B cell (primary cell): Measurements from ENCODE around the gene AKAP9. TPM values are rescaled to one million over a fixed set of nuclear protein-coding genes. Genes with fewer than 3 reads are reported as not detected.

Source experiments
- ATAC-seq: fragments of 200-7000 bp; cut with Tn5 transposase; one replicate; pipeline ENCODE4 v1.10.0; 2021; ENCODE audit warnings: low read depth, mild to moderate bottlenecking, moderate number of reproducible peaks, moderate library complexity
- CTCF ChIA-PET: fragments of 350-600 bp; sonication (Branson Sonifier 250); formaldehyde crosslinking; loops from one replicate; lab custom pipeline; 2021; ENCODE audit warnings: antibody characterized with exemption, inconsistent platforms; lab: Charles Lee
- POLR2A ChIA-PET: fragments of 350-600 bp; sonication (Branson Sonifier 250); formaldehyde crosslinking; loops from one replicate; lab custom pipeline; 2021; ENCODE audit warnings: antibody characterized with exemption; lab: Charles Lee
- DNase-seq: peaks from one replicate; pipeline ENCODE4 v3.0.0; 2013
- H2AFZ ChIP-seq: 2 replicates; pipeline ENCODE4 v1.6.1; 2012; ENCODE audit warnings: mild to moderate bottlenecking, low read depth, low read length; ENCODE audit not compliant: insufficient read depth, poor library complexity, severe bottlenecking
- H3K27ac ChIP-seq, 2 donors: 1 replicate in 1 of 2; 2 replicates in 1 of 2; pipeline ENCODE4 v1.5.1; 2012 to 2013; ENCODE audit warnings: low read length in 2 of 2, mild to moderate bottlenecking in 2 of 2, moderate library complexity in 1 of 2
- H3K27me3 ChIP-seq, 4 experiments: fragments of 200-600 bp in 1 of 4; sonication (generic) in 1 of 4; replicated peaks in 1 of 4; 1 replicate in 2 of 4; 2 replicates in 2 of 4; pipeline versions ENCODE4 v1.6.1 to v1.7.0; 2013 to 2016; ENCODE audit warnings: low read length in 3 of 4, mild to moderate bottlenecking in 2 of 4, mixed read lengths in 1 of 4, moderate library complexity in 1 of 4; ENCODE audit not compliant: insufficient read depth in 4 of 4, control insufficient read depth in 3 of 4; ENCODE audit errors: control extremely low read depth in 1 of 4
- H3K36me3 ChIP-seq, 2 experiments: replicated peaks in 1 of 2; 1 replicate in 1 of 2; 2 replicates in 1 of 2; pipeline versions ENCODE4 v1.6.1 to v1.7.1; 2013; ENCODE audit warnings: low read length in 1 of 2; ENCODE audit not compliant: insufficient read depth in 2 of 2, control insufficient read depth in 1 of 2; ENCODE audit errors: control extremely low read depth in 1 of 2, extremely low read depth in 1 of 2
- H3K4me1 ChIP-seq, 2 donors: fragments of 200-600 bp in 1 of 2; sonication (generic) in 1 of 2; 1 replicate in 1 of 2; 2 replicates in 1 of 2; pipeline versions ENCODE4 v1.5.1 to v1.6.1; 2013 to 2017; ENCODE audit warnings: low read length in 2 of 2; ENCODE audit not compliant: control insufficient read depth in 2 of 2, insufficient read depth in 2 of 2
- H3K4me2 ChIP-seq: replicated peaks from 2 replicates; pipeline ENCODE3; 2012; ENCODE audit warnings: mild to moderate bottlenecking, low read depth, low read length; ENCODE audit not compliant: poor library complexity, severe bottlenecking
- H3K4me3 ChIP-seq, 5 experiments: fragments of 200-600 bp in 1 of 5; sonication (generic) in 1 of 5; 1 replicate in 3 of 5; 2 replicates in 2 of 5; pipeline versions ENCODE4 v1.5.1 to v1.7.0; 2011 to 2016; ENCODE audit warnings: low read length in 4 of 5, mild to moderate bottlenecking in 4 of 5, low read depth in 2 of 5, control low read depth in 1 of 5, moderate library complexity in 1 of 5; ENCODE audit not compliant: insufficient read depth in 1 of 5; ENCODE audit errors: control extremely low read depth in 1 of 5, extremely low read depth in 1 of 5
- H3K79me2 ChIP-seq: fragments of 200-600 bp; sonication (generic); one replicate; pipeline ENCODE4 v1.6.0; 2016; ENCODE audit warnings: low read length; ENCODE audit not compliant: control insufficient read depth, insufficient read depth
- H3K9ac ChIP-seq: fragments of 200-600 bp; sonication (generic); 2 replicates; pipeline ENCODE4 v1.6.1; 2017; ENCODE audit warnings: mild to moderate bottlenecking, low read length, moderate library complexity
- H3K9me3 ChIP-seq, 3 donors: one replicate each; pipeline versions ENCODE4 v1.6.1 to v1.7.1; 2013; ENCODE audit warnings: low read length in 2 of 3; ENCODE audit not compliant: control insufficient read depth in 2 of 3, insufficient read depth in 1 of 3; ENCODE audit errors: control extremely low read depth in 1 of 3
- H4K20me1 ChIP-seq: 2 replicates; pipeline ENCODE4 v1.6.0; 2012; ENCODE audit warnings: mild to moderate bottlenecking, low read length; ENCODE audit not compliant: insufficient read depth, control insufficient read depth, poor library complexity, severe bottlenecking
- H3K27ac Mint-ChIP-seq: one replicate; pipeline ENCODE4 v1.8.0; 2021; ENCODE audit warnings: mixed read lengths
- H3K27me3 Mint-ChIP-seq: one replicate; pipeline ENCODE4 v1.8.0; 2021; ENCODE audit warnings: mixed read lengths
- H3K4me1 Mint-ChIP-seq: one replicate; pipeline ENCODE4 v1.8.0; 2021; ENCODE audit warnings: mixed read lengths
- H3K4me3 Mint-ChIP-seq: one replicate; pipeline ENCODE4 v1.8.0; 2021; ENCODE audit warnings: mixed read lengths
- H3K9me3 Mint-ChIP-seq: one replicate; pipeline ENCODE4 v1.8.0; 2022; ENCODE audit warnings: mixed read lengths; ENCODE audit not compliant: insufficient read depth
- EZH2 ChIP-seq: IDR thresholded peaks from 2 replicates; pipeline ENCODE4 v1.6.1; 2012; ENCODE audit warnings: borderline replicate concordance, low read depth, mild to moderate bottlenecking, moderate library complexity, low read length; ENCODE audit not compliant: insufficient read depth, poor library complexity, severe bottlenecking
- WGBS: methylation state at CpG from one replicate; pipeline ENCODE4 v1.1.5; 2013; ENCODE audit warnings: missing lambda C conversion rate; ENCODE audit not compliant: insufficient coverage; 5-methylcytosine and 5-hydroxymethylcytosine counted together
- intact Hi-C: fragments of 100-400 bp; cut with micrococcal nuclease; formaldehyde crosslinking; loops from one replicate; pipeline ENCODE4 v1.10.0; 2022
- polyA plus RNA-seq: library from polyadenylated mRNA; depleted of rRNA; stranded (reverse); fragments of >200 nt; gene quantifications from 2 replicates; pipeline ENCODE4 v1.2.3, GENCODE V29; 2012
- total RNA-seq, 2 donors: library from RNA; stranded (reverse); fragments of 120-200 nt in 1 of 2; gene quantifications; 1 replicate in 1 of 2; 2 replicates in 1 of 2; pipeline versions ENCODE4 v1.2.3 to v1.2.4, GENCODE V29; 2013 to 2022
- TF ChIP-seq, protein P1 (sequence below): fragments of 200-600 bp; IDR thresholded peaks from one replicate; pipeline ENCODE4 v1.8.0; 2022; ENCODE audit warnings: antibody characterized with exemption, mild to moderate bottlenecking

The AKAP9 gene
- total and polyA plus RNA-seq, 2 donors (not counting 1 experiment from before 2014, with no cell fraction given) = 19.3 to 106 TPM

DNA sequence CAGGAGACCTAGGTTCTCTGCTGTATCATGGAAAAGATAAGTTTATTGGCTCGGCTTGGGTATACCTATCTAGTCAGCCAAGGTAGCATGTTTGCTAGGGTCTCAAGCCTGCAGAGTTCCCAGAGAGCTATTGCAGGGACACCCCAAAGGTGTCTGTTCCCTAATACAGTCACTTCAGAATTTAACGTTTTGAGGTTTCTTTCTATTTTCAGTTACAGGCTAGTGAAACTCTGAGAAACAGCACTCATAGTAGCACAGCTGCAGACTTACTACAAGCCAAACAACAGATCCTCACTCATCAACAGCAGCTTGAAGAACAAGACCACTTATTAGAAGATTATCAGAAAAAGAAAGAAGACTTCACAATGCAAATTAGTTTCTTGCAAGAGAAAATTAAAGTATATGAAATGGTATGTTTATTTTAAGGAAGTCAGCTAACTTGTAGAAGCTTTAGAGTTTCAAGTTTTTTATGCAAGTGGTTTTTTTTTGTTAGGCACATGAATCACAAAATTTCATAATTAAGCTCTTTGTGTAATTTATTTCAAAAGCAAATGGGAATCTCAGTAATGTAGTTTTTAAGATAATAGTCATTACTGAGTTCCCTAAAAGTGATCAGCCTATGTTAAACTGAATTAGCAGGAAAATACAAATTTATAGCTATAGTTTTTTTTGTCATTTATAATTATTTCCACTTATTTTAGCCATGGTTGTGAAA lies 54.9 kb downstream of the AKAP9 start:
- Histone ChIP-seq H3K9me3 (no peaks in the 10 kb centered on the region), H3K4me1 (no peaks in the 10 kb centered on the region), H3K79me2 (no peaks in the 10 kb centered on the region), H3K4me3 (no peak overlapping the region), H4K20me1 (no peaks in the 10 kb centered on the region), H3K27me3 (no peaks in the 10 kb centered on the region), H3K27ac (no peak overlapping the region), H3K9ac (no peak overlapping the region), H3K4me2 (no peak overlapping the region), H3K36me3 (peaks cover 20 to 59% of the 10 kb centered on the region in 2 experiments), H2AFZ (no peak overlapping the region)
- CTCF ChIA-PET = interaction anchor here (1.3 kb wide), 1 partner anchor 32 kb away, joined by 3 read pairs; no protein-coding TSS in a partner anchor
- TF ChIP-seq, protein P1, sequence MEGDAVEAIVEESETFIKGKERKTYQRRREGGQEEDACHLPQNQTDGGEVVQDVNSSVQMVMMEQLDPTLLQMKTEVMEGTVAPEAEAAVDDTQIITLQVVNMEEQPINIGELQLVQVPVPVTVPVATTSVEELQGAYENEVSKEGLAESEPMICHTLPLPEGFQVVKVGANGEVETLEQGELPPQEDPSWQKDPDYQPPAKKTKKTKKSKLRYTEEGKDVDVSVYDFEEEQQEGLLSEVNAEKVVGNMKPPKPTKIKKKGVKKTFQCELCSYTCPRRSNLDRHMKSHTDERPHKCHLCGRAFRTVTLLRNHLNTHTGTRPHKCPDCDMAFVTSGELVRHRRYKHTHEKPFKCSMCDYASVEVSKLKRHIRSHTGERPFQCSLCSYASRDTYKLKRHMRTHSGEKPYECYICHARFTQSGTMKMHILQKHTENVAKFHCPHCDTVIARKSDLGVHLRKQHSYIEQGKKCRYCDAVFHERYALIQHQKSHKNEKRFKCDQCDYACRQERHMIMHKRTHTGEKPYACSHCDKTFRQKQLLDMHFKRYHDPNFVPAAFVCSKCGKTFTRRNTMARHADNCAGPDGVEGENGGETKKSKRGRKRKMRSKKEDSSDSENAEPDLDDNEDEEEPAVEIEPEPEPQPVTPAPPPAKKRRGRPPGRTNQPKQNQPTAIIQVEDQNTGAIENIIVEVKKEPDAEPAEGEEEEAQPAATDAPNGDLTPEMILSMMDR = no peak
- no peak for TF ChIP-seq EZH2
- intact Hi-C loops = no loop called here
- Mint-ChIP-seq H3K27me3 (no peaks in the 10 kb centered on the region), H3K27ac (no peak overlapping the region), H3K9me3 (no peaks in the 10 kb centered on the region), H3K4me3 (no peak overlapping the region), H3K4me1 (no peaks in the 10 kb centered on the region)
- 100% methylated on average over 1 of the region's 2 CpGs for WGBS
- POLR2A ChIA-PET = no interaction called here
- DNase-seq = no peak
- no peak for ATAC-seq

DNA sequence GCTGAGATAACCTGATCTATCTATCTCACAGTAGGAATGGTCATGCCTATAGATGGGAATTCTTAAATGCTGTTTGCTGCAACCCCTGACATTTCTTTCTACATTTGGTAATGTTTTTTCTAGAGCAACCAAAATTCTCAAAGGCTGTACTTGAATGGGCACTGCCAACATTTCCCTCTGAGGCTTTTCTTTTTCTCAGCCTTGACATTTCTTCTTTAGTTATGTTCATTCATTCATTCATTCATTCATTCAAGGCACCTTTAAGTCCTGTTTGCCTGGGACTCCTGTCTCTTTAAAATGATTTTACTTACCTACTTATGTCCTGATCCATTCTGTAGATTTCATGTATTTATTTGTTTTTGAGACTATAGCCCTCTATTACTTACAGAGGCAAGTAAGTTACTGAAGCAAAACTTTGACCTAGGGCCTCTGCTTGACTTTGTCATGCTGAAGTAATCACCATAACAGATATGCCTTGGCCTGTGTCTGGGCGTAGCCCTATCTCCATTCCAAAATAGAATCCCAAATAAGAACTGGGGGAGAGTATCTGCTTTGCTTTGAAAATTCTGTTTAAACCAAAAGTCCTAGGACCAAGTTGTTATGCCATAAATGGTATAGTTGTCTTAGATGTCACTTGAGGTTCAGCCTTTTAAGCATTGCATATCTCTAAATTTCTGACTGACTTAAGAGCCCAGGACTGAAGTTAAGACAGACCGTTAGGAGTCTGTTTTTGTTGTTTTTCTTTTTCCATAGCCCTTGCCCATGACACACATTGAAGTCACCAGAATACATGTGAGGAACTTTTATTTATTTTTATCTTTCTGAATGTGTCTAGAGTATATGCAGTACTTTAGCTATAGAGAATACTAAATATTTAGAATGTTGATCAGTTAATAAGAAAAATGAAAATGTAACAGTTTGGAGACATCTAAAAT lies 59.2 kb downstream of the AKAP9 start:
- ChIA-PET CTCF (no interaction called here), POLR2A (no interaction called here)
- Histone ChIP-seq H2AFZ (no peak overlapping the region), H3K9ac (no peak overlapping the region), H3K4me3 (no peak overlapping the region), H3K27me3 (no peaks in the 10 kb centered on the region), H3K36me3 (peaks cover 16 to 38% of the 10 kb centered on the region in 2 experiments), H3K27ac (no peak overlapping the region), H4K20me1 (no peaks in the 10 kb centered on the region), H3K4me2 (no peak overlapping the region), H3K4me1 (no peaks in the 10 kb centered on the region), H3K9me3 (no peaks in the 10 kb centered on the region), H3K79me2 (no peaks in the 10 kb centered on the region)
- no peak overlapping the region for H3K4me3 Mint-ChIP-seq
- WGBS = no CpG with 5 or more reads among the region's 2 CpGs
- intact Hi-C loops = no loop called here
- H3K9me3 Mint-ChIP-seq = no peaks in the 10 kb centered on the region
- no peaks in the 10 kb centered on the region for H3K4me1 Mint-ChIP-seq
- H3K27ac Mint-ChIP-seq = no peak overlapping the region
- no peak for TF ChIP-seq EZH2
- TF ChIP-seq, protein P1 = no peak
- ATAC-seq (no peak), DNase-seq (no peak)
- H3K27me3 Mint-ChIP-seq = no peaks in the 10 kb centered on the region
